Sciatic nerve (tissue), 2 donors: Measurements from ENCODE around the gene DNTT. TPM values are rescaled to one million over a fixed set of nuclear protein-coding genes. Genes with fewer than 3 reads are reported as not detected.

ENCODE experiments used
- ATAC-seq: fragments of 200-7000 bp; cut with Tn5 transposase; one replicate; pipeline ENCODE4 v1.9.1; 2020; ENCODE audit warnings: mild to moderate bottlenecking, moderate library complexity
- DNase-seq: peaks from one replicate; pipeline ENCODE4 v3.0.0-alpha.2; 2020; ENCODE audit warnings: low spot score
- intact Hi-C: fragments of 100-400 bp; cut with DNase I; formaldehyde crosslinking; loops from one replicate; pipeline ENCODE4 v1.14.2; 2022
- total RNA-seq: library from RNA; stranded (reverse); fragmentation: NEBNext Ultra II Directional; extraction: Animal tissue kit (Norgen Biotek cat#: 25700); gene quantifications from one replicate; pipeline ENCODE4 v1.2.1, GENCODE V29; 2021
- donor health status: DM: no; HTN: no; CAD: no.
- donor health status: DM: no; HTN: no; CAD: no.

Gene DNTT
- total RNA-seq, 1 donor from 2014 or later, result not detected

GRCh38 chr10:96334616-96335526, 30.6 kb downstream of the DNTT start:
- DNase-seq (no peak), ATAC-seq (no peak)
- intact Hi-C loops, result no loop called here

DNA sequence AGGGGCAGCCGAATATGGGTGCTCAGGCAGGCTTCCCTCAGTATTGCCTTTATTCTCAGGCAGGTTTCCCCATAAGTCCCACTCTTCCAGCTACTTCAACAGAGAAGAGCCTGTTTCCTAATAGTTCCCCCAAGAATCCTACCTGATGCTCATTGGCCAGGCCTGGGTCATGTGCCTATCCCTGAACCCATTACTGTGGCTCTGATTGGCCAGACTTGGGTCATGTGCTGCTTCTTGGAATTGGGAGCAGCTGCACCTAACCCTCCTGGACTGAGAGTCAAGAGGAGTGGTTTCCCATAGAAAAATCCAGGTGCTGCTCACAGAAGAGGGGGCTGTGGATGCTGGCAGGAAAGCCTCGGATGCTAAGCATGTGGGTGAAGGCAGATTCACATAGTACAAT, 32.9 kb downstream of the DNTT start:
- intact Hi-C loops, result no loop called here
- ATAC-seq, result no peak
- no peak for DNase-seq

GRCh38 chr10:96338279-96338925, 34.2 kb downstream of the DNTT start:
- intact Hi-C loops, result no loop called here
- no peak for ATAC-seq
- no peak for DNase-seq

DNA sequence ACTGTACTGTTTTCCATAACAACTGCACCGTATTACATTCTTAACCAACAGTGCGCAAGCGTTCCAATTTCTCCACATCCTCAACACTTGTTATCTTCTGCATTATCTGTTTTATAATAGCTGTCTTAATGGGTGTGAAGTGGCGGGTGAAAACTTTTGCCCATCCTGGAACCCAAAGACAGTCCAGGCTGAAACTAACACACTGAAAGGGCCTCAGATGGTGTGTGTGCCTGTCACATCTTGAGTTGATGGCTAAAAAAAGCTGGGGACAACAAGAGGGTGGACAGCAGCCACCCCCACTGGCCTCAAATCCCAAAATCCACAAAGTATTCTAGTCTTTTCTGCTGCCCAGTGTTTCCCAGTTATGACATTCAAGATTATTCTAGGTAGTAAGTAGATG, 35.1 kb downstream of the DNTT start:
- DNase-seq (no peak), ATAC-seq (no peak)
- intact Hi-C loops, result no loop called here

DNA sequence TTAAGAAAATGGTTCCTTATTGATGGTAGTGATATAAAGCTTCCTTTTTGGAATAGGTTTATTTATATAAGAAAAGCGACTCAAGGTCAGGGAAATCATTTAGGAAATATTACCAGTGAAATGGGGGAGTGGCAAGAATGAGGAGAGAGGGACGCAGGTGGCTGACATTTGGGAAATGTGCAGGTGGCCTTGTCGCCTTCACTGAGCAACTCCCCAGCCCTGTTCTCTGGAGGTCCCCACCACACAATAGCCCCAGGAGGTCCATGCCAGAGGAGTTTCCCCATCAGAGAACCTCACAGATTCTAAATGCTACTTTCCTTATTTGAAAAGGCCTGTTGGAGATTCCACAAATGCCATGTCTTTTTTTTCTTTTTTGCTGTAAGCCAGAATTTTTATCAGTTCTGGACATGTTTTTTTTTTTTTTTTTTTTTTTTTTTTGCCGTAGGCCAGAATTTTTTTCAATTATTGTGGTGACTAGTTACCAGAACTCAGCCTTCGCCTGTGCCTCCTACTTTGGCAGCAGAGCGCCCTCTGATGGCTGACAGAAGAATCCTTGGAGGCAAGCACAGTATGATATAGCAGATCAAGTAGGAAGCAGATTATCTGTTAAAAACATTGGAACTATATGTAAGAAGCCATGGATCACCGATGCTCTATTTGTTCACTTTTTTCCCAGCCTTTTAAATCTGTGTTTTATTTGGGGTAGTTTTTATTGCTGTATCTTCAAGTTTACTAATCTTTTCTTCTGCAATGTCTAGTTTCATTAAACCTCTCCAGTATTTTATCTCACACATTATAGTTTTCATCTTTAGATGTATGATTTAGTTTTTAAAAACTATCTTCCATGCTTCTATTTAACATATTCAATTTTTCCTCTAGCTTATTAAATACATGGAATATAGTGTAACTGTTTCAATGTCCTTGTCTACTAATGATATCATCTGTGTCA, 36.0 kb downstream of the DNTT start:
- peak; percentile 44 for ATAC-seq
- DNase-seq, result peak; percentile 63
- intact Hi-C loops, result no loop called here

DNA sequence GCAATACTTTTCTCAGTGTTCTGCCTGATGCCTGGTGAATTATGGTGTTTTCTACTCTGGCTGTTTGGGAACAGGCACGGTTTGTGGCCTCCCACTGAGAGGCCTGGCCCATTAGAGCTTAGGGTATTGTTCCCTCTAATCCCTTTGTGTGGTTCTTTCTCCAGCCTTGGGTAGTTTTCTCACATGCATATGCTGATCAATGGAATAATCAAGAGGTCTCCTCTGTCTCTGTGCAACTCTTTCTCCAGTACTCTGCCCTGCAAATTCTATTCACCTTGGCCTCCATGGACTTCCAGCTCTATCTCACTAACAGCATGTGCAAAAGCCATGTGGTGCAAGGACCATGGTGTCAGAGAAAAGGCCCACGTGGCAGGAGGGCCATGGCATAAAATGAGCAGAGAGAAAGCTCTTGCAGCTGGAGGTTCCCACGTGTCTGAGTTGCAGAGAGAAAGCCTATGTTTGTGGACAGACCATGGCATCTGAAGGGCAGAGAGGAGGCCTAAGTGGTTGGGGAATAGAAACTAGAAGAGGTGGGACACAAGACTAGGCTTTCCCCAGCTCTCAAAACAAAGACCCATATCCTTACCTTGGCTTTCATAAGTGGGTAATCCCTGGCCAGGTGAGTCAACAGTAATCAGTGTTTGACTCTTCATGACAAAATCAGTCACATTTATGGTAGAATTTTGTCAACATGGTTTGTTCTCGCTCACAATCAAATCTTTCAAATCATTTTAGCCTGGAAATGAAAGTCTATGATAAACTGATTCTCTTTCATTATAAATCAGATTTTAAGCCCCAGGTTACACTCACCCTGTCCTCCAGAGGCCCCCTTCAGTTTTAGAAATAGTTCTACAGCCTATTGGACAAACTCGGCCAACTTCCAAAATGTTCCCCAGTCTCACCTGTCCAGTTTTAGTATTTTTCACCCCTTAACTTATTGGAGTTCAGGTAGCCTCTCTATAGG, 37.3 kb downstream of the DNTT start:
- no peak for DNase-seq
- intact Hi-C loops, result no loop called here
- ATAC-seq, result no peak

GRCh38 chr10:96342402-96342801, 38.2 kb downstream of the DNTT start:
- no peak for ATAC-seq
- intact Hi-C loops, result no loop called here
- DNase-seq, result no peak

- intact Hi-C loops, result no loop called here
- ATAC-seq (no peak), DNase-seq (no peak)
Measured at GRCh38 chr10:96344178-96344577, 39.9 kb downstream of the DNTT start.

DNA sequence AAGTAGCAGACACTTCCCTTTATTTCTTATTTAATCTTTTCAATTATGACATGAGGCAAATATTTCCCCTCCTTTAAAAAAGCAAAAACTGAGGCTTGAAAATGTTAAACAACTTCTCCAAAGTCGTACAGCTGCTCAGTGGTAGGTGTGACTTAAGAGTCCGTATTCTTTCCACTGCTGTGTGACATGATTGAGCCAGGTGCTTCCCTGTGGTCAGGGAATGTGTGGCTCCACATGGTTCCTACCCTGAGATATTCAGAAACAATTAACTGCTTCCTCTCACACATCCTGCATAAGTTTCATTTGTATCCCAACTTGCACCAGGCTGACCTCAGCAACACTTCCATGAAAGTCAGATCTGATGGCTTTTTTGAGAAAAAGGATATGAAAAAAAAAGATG, 41.0 kb downstream of the DNTT start:
- no peak for DNase-seq
- intact Hi-C loops, result no loop called here
- ATAC-seq, result no peak

- no peak for ATAC-seq
- intact Hi-C loops, result no loop called here
- no peak for DNase-seq
Measured at GRCh38 chr10:96346295-96346694, 42.1 kb downstream of the DNTT start.

DNA sequence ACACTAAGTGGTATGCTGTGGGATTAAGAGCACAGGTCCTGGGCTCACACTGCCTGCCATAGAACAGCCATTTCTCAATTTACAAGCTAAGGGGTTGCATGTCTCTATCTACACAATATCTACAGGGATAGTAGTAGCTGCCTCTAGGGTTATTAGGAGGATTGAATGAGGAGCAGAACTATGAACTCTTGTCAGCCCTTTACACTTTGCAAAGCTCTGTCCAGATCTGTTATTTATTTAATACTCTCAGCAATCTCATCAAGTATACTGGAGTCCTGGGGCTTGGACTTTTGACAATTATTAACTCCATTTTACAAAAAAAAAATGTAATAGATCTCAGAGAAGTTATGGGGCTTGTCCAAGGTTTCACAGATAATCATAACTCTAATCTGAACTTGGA, 47.8 kb downstream of the DNTT start:
- DNase-seq (no peak), ATAC-seq (no peak)
- intact Hi-C loops, result no loop called here

- ATAC-seq, result no peak
- intact Hi-C loops, result no loop called here
- no peak for DNase-seq
Measured at GRCh38 chr10:96352582-96352981, 48.3 kb downstream of the DNTT start.

- ATAC-seq, result no peak
- intact Hi-C loops, result no loop called here
Measured at GRCh38 chr10:96357038-96357620, 52.9 kb downstream of the DNTT start.

DNA sequence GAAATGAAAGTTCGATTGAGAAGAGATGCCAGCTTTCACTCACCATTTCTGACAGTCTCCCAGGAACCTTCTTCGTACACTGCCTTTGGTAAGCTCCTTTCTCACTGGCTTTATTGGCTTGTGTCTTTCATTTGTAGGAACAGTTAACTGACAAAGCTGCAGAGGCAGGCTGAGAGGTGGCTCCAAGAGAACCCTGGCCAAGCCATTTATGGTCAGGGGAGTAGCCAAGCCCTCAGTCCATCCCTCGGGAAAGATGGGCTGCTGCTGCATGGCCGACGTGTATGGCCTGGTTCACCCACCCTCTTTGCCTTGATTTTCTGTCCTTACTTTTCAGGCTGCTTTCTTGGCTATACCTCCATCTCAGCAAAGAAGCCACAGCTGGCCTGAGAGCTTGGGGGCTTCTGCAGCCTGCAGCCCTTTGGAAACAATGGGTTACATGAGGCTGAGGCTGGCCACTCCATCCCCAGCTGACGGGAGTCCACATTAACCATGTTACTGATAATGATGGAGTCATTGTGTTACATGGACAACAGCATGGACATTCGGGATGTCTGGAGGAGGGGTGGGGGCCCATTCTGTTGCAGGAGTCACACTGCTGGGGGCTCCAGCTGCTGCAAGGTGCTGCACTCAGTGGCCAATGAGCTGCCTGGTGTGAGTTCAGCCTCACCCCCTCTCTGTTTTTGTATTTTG, 54.8 kb downstream of the DNTT start, which contains the start of gene OPALIN:
OPALIN (minus strand) TSS at position 152 of the 690 bp plus-strand sequence; CDS start at position 46, 106 bp downstream.
- intact Hi-C loops, result no loop called here
- ATAC-seq (no peak), DNase-seq (no peak)

More at GRCh38 chr10:96357038-96357620, 52.9 kb downstream of the DNTT start:
- no peak for DNase-seq

DNA sequence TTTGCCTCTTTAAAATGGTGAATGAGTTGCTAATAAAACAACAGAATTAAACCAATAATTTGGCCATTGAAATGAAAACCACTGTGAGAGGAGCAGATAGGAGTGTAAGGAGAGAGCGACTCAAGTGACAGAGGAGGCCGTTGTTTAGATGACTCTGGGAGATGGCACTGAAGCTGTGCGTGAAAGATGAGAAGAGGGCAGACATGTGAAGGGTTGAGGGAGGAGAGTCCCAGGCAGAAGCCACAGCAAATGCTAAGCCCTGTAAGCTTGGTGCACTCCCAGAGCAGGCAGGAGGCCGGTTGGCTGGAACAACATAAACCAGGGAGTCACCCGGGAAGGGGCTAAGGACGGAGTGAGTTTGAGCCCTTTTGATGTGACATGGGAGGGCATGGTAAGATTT, 55.4 kb downstream of the DNTT start:
- no peak for DNase-seq
- no peak for ATAC-seq
- intact Hi-C loops, result no loop called here

DNA sequence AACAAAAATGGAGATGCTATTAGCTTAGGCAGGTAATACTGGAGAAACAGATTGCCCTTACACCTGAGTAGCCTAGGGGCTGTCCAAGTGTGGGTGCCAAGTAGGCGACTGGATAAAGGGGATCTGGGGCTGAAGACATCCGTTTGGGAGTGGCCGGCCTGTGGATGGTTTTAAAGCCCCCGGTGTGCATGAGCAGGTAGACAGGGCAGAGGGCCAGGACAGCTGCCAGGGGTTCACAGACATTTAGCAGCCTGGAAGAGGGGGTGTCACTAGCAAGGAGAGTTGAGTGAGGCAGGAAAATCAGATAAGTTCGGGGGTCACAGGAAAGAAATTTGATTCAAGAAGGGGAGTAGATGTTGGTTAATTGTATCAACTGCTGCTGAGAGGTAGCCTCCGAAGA, 56.1 kb downstream of the DNTT start:
- ATAC-seq (no peak), DNase-seq (no peak)
- intact Hi-C loops, result no loop called here

GRCh38 chr10:96360766-96361165, 56.5 kb downstream of the DNTT start:
- no peak for ATAC-seq
- DNase-seq, result no peak
- intact Hi-C loops, result no loop called here
